ENCODE results near the gene MCM3AP.

The MCM3AP gene

GRCh38 chr21:46213620-46214286 lies 71.7 kb downstream of the MCM3AP start:
- Histone ChIP-seq H2AFZ (ENCODE audit: low read depth, low read length, severe bottlenecking) (no peak overlapping the region), H3K9ac (ENCODE audit: low read length) (no peak overlapping the region), H3K27me3 (ENCODE audit: low read length) (no peaks in the 10 kb centered on the region), H3F3A (ENCODE audit: insufficient read depth) (no peaks in the 10 kb centered on the region), H3K9me3 (ENCODE audit: insufficient read depth, low read length) (no peaks in the 10 kb centered on the region), H4K20me1 (ENCODE audit: low read depth, low read length) (no peaks in the 10 kb centered on the region), H3K79me2 (ENCODE audit: insufficient read depth, low read length) (no peaks in the 10 kb centered on the region), H3K4me3 (ENCODE audit: insufficient read depth, low read length, poor library complexity, severe bottlenecking) (no peak overlapping the region), H3K9me2 (replicated peaks; ENCODE audit: insufficient read depth, low read length) (no peaks in the 10 kb centered on the region), H3K4me2 (ENCODE audit: low read depth, low read length, poor library complexity, severe bottlenecking) (no peak overlapping the region), H3K36me3 (ENCODE audit: low read length) (no peaks in the 10 kb centered on the region), H3K27ac (ENCODE audit: low read depth, low read length) (no peak overlapping the region)
- TF ChIP-seq EZH2phosphoT487 (conservative IDR thresholded peaks at IDR 0.05; ENCODE audit: low read length): no peak
- no peak for TF ChIP-seq CTCF (IDR thresholded peaks at IDR 0.05; ENCODE audit: insufficient read depth, low read length, poor library complexity, severe bottlenecking)

- Histone ChIP-seq H3K9me2 (replicated peaks; ENCODE audit: insufficient read depth, low read length) (no peaks in the 10 kb centered on the region), H2AFZ (ENCODE audit: low read depth, low read length, severe bottlenecking) (no peak overlapping the region), H3K27me3 (ENCODE audit: low read length) (no peaks in the 10 kb centered on the region), H3F3A (ENCODE audit: insufficient read depth) (no peaks in the 10 kb centered on the region), H3K4me2 (ENCODE audit: low read depth, low read length, poor library complexity, severe bottlenecking) (no peak overlapping the region), H3K79me2 (ENCODE audit: insufficient read depth, low read length) (no peaks in the 10 kb centered on the region), H3K4me3 (ENCODE audit: insufficient read depth, low read length, poor library complexity, severe bottlenecking) (no peak overlapping the region), H3K27ac (ENCODE audit: low read depth, low read length) (no peak overlapping the region), H4K20me1 (ENCODE audit: low read depth, low read length) (no peaks in the 10 kb centered on the region), H3K9me3 (ENCODE audit: insufficient read depth, low read length) (no peaks in the 10 kb centered on the region), H3K9ac (ENCODE audit: low read length) (no peak overlapping the region), H3K36me3 (ENCODE audit: low read length) (no peaks in the 10 kb centered on the region)
- no peak for TF ChIP-seq EZH2phosphoT487 (conservative IDR thresholded peaks at IDR 0.05; ENCODE audit: low read length)
- no peak for TF ChIP-seq CTCF (IDR thresholded peaks at IDR 0.05; ENCODE audit: insufficient read depth, low read length, poor library complexity, severe bottlenecking)
Observed at GRCh38 chr21:46212721-46213484, 72.5 kb downstream of the MCM3AP start.

- Histone ChIP-seq H3K4me2 (ENCODE audit: low read depth, low read length, poor library complexity, severe bottlenecking) (no peak overlapping the region), H3K27ac (ENCODE audit: low read depth, low read length) (no peak overlapping the region), H3F3A (ENCODE audit: insufficient read depth) (no peaks in the 10 kb centered on the region), H3K79me2 (ENCODE audit: insufficient read depth, low read length) (no peaks in the 10 kb centered on the region), H3K36me3 (ENCODE audit: low read length) (no peaks in the 10 kb centered on the region), H3K4me3 (ENCODE audit: insufficient read depth, low read length, poor library complexity, severe bottlenecking) (no peak overlapping the region), H2AFZ (ENCODE audit: low read depth, low read length, severe bottlenecking) (no peak overlapping the region), H3K9me3 (ENCODE audit: insufficient read depth, low read length) (no peaks in the 10 kb centered on the region), H3K27me3 (ENCODE audit: low read length) (no peaks in the 10 kb centered on the region), H3K9me2 (replicated peaks; ENCODE audit: insufficient read depth, low read length) (no peaks in the 10 kb centered on the region), H3K9ac (ENCODE audit: low read length) (no peak overlapping the region), H4K20me1 (ENCODE audit: low read depth, low read length) (no peaks in the 10 kb centered on the region)
- TF ChIP-seq EZH2phosphoT487 (conservative IDR thresholded peaks at IDR 0.05; ENCODE audit: low read length) (no peak), CTCF (IDR thresholded peaks at IDR 0.05; ENCODE audit: insufficient read depth, low read length, poor library complexity, severe bottlenecking) (no peak)
Observed at GRCh38 chr21:46211786-46212720, 73.4 kb downstream of the MCM3AP start.

All from SU-DHL-6 (cell line).